Measurements from ENCODE around the gene TAMM41. TPM values are rescaled to one million over a fixed set of nuclear protein-coding genes. Genes with fewer than 3 reads are reported as not detected.

The TAMM41 gene
- total and polyA plus RNA-seq, 9 of the 15 experiments (the other 6 are each of a cell fraction or from before 2014, with no cell fraction given), result 8.6 to 74.6 (median 29.3) TPM

GRCh38 chr3:11770477-11771391, 76.0 kb downstream of the TAMM41 start (continued):
- TF ChIP-seq MEIS2 (IDR thresholded peaks at IDR 0.05; ENCODE audit: partially characterized antibody) (peak; percentile 21), GTF2A2 (tag; IDR thresholded peaks at IDR 0.05) (no peak), ZBTB2 (IDR thresholded peaks at IDR 0.05) (no peak), AFF1 (IDR thresholded peaks at IDR 0.05; ENCODE audit: low read depth in 1 of 2, partially characterized antibody in 2 of 2) (no peak), GATA2 (CRISPR knock-in tag; IDR thresholded peaks at IDR 0.05) (no peak), POU5F1 (IDR thresholded peaks at IDR 0.05; ENCODE audit: borderline replicate concordance, low read depth, low read length, partially characterized antibody) (no peak), ZNF41 (CRISPR knock-in tag; conservative IDR thresholded peaks at IDR 0.05) (no peak), ZNF197 (CRISPR knock-in tag; IDR thresholded peaks at IDR 0.05; ENCODE audit: low read depth) (no peak), RNF2 (IDR thresholded peaks at IDR 0.05) (0 out of 2 replicates have a peak, but pooled peaks have one; percentile 43), COPS2 (conservative IDR thresholded peaks at IDR 0.05) (no peak), ZNF354B (CRISPR knock-in tag; IDR thresholded peaks at IDR 0.05) (no peak), E2F5 (CRISPR knock-in tag; IDR thresholded peaks at IDR 0.05) (no peak), FOXM1 (IDR thresholded peaks at IDR 0.05; ENCODE audit: low read depth) (no peak), FOXM1 (CRISPR knock-in tag; IDR thresholded peaks at IDR 0.05; ENCODE audit: low read depth) (no peak), SRSF3 (IDR thresholded peaks at IDR 0.05; ENCODE audit: insufficient read depth, low read length) (no peak), BHLHE40 (IDR thresholded peaks at IDR 0.05; ENCODE audit: low read length) (peak; percentile 64; the same call in 1 of the 2 replicates), MYNN (IDR thresholded peaks at IDR 0.05) (no peak), MYNN (CRISPR knock-in tag; IDR thresholded peaks at IDR 0.05) (no peak), POLR3G (IDR thresholded peaks at IDR 0.05; ENCODE audit: extremely low read depth, insufficient read length, insufficient replicate concordance) (no peak), BCOR (IDR thresholded peaks at IDR 0.05) (no peak), ZNF232 (CRISPR knock-in tag; IDR thresholded peaks at IDR 0.05) (no peak), KDM5B (IDR thresholded peaks at IDR 0.05; ENCODE audit: insufficient replicate concordance, low read depth, low read length) (no peak), USF1 (CRISPR knock-in tag; IDR thresholded peaks at IDR 0.05) (no peak)

All from K562 (cell line).